Measurements from ENCODE around the gene USP31. TPM values are rescaled to one million over a fixed set of nuclear protein-coding genes. Genes with fewer than 3 reads are reported as not detected.
"Not testable (repeated sequence)": the region's sequence is repeated elsewhere in the genome, so short reads cannot be mapped to it uniquely, and the experiment has no call there.

Gene USP31
- total RNA-seq, 1 experiment from 2014 or later = 3.0 TPM

- in situ Hi-C loops (cut with HindIII; ENCODE audit: low sequenced_read_pairs) = no loop called here
- no peak for DNase-seq (ENCODE audit: low spot score)
Measured at GRCh38 chr16:23110257-23110899, 38.9 kb downstream of the USP31 start.

- DNase-seq (ENCODE audit: low spot score) = no peak
- in situ Hi-C loops (cut with HindIII; ENCODE audit: low sequenced_read_pairs) = no loop called here
Measured at GRCh38 chr16:23107936-23108335, 41.3 kb downstream of the USP31 start.

GRCh38 chr16:23107117-23107516 is 42.1 kb downstream of the USP31 start:
- in situ Hi-C loops (cut with HindIII; ENCODE audit: low sequenced_read_pairs) = no loop called here

GRCh38 chr16:23105309-23105708 is 43.9 kb downstream of the USP31 start:
- in situ Hi-C loops (cut with HindIII; ENCODE audit: low sequenced_read_pairs) = no loop called here
- DNase-seq (ENCODE audit: low spot score) = peak; percentile 76

More at GRCh38 chr16:23107117-23107516, 42.1 kb downstream of the USP31 start:
- DNase-seq (ENCODE audit: low spot score) = no peak

- DNase-seq (ENCODE audit: low spot score) = no peak
- in situ Hi-C loops (cut with HindIII; ENCODE audit: low sequenced_read_pairs) = no loop called here
Measured at GRCh38 chr16:23104032-23104955, 45.0 kb downstream of the USP31 start.

GRCh38 chr16:23103603-23104002 is 45.6 kb downstream of the USP31 start:
- no peak for DNase-seq (ENCODE audit: low spot score)
- in situ Hi-C loops (cut with HindIII; ENCODE audit: low sequenced_read_pairs) = no loop called here

GRCh38 chr16:23101012-23101550 is 48.2 kb downstream of the USP31 start:
- in situ Hi-C loops (cut with HindIII; ENCODE audit: low sequenced_read_pairs) = no loop called here
- no peak for DNase-seq (ENCODE audit: low spot score)

GRCh38 chr16:23096450-23096849 is 52.8 kb downstream of the USP31 start:
- DNase-seq (ENCODE audit: low spot score); in situ Hi-C loops (cut with HindIII; ENCODE audit: low sequenced_read_pairs): not testable (repeated sequence)

GRCh38 chr16:23094136-23094535 is 55.1 kb downstream of the USP31 start:
- in situ Hi-C loops (cut with HindIII; ENCODE audit: low sequenced_read_pairs); DNase-seq (ENCODE audit: low spot score): not testable (repeated sequence)

- in situ Hi-C loops (cut with HindIII; ENCODE audit: low sequenced_read_pairs) = no loop called here
- DNase-seq (ENCODE audit: low spot score) = no peak
Measured at GRCh38 chr16:23092801-23093117, 56.5 kb downstream of the USP31 start.

GRCh38 chr16:23092072-23092800 is 57.0 kb downstream of the USP31 start:
- in situ Hi-C loops (cut with HindIII; ENCODE audit: low sequenced_read_pairs) = no loop called here
- no peak for DNase-seq (ENCODE audit: low spot score)

- in situ Hi-C loops (cut with HindIII; ENCODE audit: low sequenced_read_pairs) = no loop called here
- no peak for DNase-seq (ENCODE audit: low spot score)
Measured at GRCh38 chr16:23089111-23089510, 60.1 kb downstream of the USP31 start.

GRCh38 chr16:23088018-23088417 is 61.2 kb downstream of the USP31 start:
- in situ Hi-C loops (cut with HindIII; ENCODE audit: low sequenced_read_pairs) = no loop called here
- DNase-seq (ENCODE audit: low spot score) = no peak

- no peak for DNase-seq (ENCODE audit: low spot score)
- in situ Hi-C loops (cut with HindIII; ENCODE audit: low sequenced_read_pairs) = no loop called here
Measured at GRCh38 chr16:23085949-23086348, 63.3 kb downstream of the USP31 start.

GRCh38 chr16:23082161-23082788 is 67.0 kb downstream of the USP31 start:
- no peak for DNase-seq (ENCODE audit: low spot score)
- in situ Hi-C loops (cut with HindIII; ENCODE audit: low sequenced_read_pairs) = no loop called here

- in situ Hi-C loops (cut with HindIII; ENCODE audit: low sequenced_read_pairs) = no loop called here
- DNase-seq (ENCODE audit: low spot score) = no peak
Measured at GRCh38 chr16:23081675-23082119, 67.6 kb downstream of the USP31 start.

- in situ Hi-C loops (cut with HindIII; ENCODE audit: low sequenced_read_pairs) = no loop called here
- no peak for DNase-seq (ENCODE audit: low spot score)
Measured at GRCh38 chr16:23080747-23081146, 68.5 kb downstream of the USP31 start.

GRCh38 chr16:23080329-23080728 is 68.9 kb downstream of the USP31 start:
- in situ Hi-C loops (cut with HindIII; ENCODE audit: low sequenced_read_pairs) = no loop called here
- no peak for DNase-seq (ENCODE audit: low spot score)

GRCh38 chr16:23079675-23080301 is 69.5 kb downstream of the USP31 start:
- no peak for DNase-seq (ENCODE audit: low spot score)
- in situ Hi-C loops (cut with HindIII; ENCODE audit: low sequenced_read_pairs) = no loop called here
